ENCODE measurements around the gene CTDSPL. TPM values are rescaled to one million over a fixed set of nuclear protein-coding genes. Genes with fewer than 3 reads are reported as not detected.

CTDSPL gene
- polyA plus RNA-seq, 1 of the 3 experiments (the other 2 are of a cell fraction), result 22.1 TPM

DNA sequence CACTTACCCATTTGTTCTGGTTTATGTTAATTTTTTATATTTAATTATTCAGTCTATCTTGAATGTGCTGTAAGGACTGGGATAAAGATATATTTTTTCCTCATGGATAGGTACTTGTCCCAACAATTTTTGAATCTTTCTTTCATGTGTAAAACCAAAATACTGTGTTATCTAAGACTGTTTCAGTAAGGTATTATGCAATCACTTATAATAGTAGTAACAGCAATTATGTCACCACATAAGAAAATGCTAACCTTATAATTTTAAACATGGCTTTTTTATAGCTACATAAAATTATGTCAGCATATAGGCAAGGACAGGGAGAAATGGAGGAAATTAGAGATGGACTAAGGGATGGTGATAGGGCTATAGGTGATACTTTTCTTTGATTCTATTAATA lies 2.9 kb upstream of the CTDSPL start:
- Histone ChIP-seq H3K27me3 (ENCODE audit: insufficient read depth) (no peaks in the 10 kb centered on the region), H3K36me3 (replicated peaks in 1 of 2; ENCODE audit: control insufficient read depth in 1 of 2, insufficient read depth in 2 of 2, low read length in 1 of 2) (no peaks in the 10 kb centered on the region), H3K4me3 (ENCODE audit: low read depth in 2 of 2, low read length in 1 of 2) (no peak overlapping the region), H2AFZ (ENCODE audit: low read depth) (no peak overlapping the region), H3K9ac (no peak overlapping the region), H3F3A (replicated peaks; ENCODE audit: insufficient read depth) (peaks cover 5% of the 10 kb centered on the region), H3K79me2 (ENCODE audit: insufficient read depth) (peaks cover 39% of the 10 kb centered on the region; the same call in 1 of the 2 replicates), H3K9me2 (no peaks in the 10 kb centered on the region), H3K27ac (ENCODE audit: low read depth in 2 of 2, low read length in 1 of 2) (no peak overlapping the region), H3K9me3 (no peaks in the 10 kb centered on the region), H3K4me2 (no peak overlapping the region), H3K4me1 (ENCODE audit: control insufficient read depth in 1 of 2, insufficient read depth in 2 of 2, low read depth in 1 of 2, low read length in 1 of 2) (peaks cover 15 to 26% of the 10 kb centered on the region in 2 experiments; a peak in 3 of 4 replicates), H4K20me1 (ENCODE audit: insufficient read depth) (peaks cover 9% of the 10 kb centered on the region)
- POLR2A ChIA-PET, result no interaction called here
- DNase-seq, result no peak
- CTCF ChIA-PET, result interaction anchor here (1.3 kb wide), 1 partner anchor 9 kb away, joined by 3 read pairs; no protein-coding TSS in a partner anchor
- TF ChIP-seq TCF12 (IDR thresholded peaks at IDR 0.05) (no peak), FOXJ3 (CRISPR knock-in tag; IDR thresholded peaks at IDR 0.05) (no peak), RFX5 (IDR thresholded peaks at IDR 0.05; ENCODE audit: low read length) (no peak), MEF2A (IDR thresholded peaks at IDR 0.05; ENCODE audit: borderline replicate concordance, low read depth) (no peak), RCOR1 (IDR thresholded peaks at IDR 0.05; ENCODE audit: low read length) (no peak), EZH2phosphoT487 (IDR thresholded peaks at IDR 0.05; ENCODE audit: borderline replicate concordance, low read depth) (no peak), NFIC (IDR thresholded peaks at IDR 0.05; ENCODE audit: borderline replicate concordance) (no peak), GABPA (IDR thresholded peaks at IDR 0.05; ENCODE audit: low read depth) (no peak), SIN3A (IDR thresholded peaks at IDR 0.05; ENCODE audit: borderline replicate concordance, low read depth, low read length) (no peak), SMC3 (IDR thresholded peaks at IDR 0.05; ENCODE audit: low read depth, low read length) (no peak), RAD21 (IDR thresholded peaks at IDR 0.05; ENCODE audit: low read length) (no peak)
- TF ChIP-seq, protein P1, sequence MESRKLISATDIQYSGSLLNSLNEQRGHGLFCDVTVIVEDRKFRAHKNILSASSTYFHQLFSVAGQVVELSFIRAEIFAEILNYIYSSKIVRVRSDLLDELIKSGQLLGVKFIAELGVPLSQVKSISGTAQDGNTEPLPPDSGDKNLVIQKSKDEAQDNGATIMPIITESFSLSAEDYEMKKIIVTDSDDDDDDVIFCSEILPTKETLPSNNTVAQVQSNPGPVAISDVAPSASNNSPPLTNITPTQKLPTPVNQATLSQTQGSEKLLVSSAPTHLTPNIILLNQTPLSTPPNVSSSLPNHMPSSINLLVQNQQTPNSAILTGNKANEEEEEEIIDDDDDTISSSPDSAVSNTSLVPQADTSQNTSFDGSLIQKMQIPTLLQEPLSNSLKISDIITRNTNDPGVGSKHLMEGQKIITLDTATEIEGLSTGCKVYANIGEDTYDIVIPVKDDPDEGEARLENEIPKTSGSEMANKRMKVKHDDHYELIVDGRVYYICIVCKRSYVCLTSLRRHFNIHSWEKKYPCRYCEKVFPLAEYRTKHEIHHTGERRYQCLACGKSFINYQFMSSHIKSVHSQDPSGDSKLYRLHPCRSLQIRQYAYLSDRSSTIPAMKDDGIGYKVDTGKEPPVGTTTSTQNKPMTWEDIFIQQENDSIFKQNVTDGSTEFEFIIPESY (IDR thresholded peaks at IDR 0.05; ENCODE audit: borderline replicate concordance, low read depth), result no peak

DNA sequence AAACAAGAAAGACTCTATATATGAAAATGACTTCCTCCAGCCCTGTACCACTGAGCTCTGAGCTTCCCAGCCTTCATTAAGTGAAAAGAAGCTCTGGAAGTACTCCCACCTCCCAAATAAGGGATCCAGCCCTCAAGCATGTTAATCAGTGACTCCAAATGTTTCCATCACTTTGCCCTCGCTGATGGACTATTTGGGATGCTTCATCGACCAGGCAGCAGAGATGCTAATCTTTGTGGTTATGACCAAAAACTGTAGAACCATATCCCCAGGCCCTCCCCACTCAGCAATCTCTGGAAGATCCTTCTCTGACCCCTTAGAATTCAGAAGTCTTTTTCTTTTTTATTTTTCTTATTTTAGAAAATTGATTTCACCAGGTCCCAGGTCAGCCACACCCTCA lies 2.3 kb upstream of the CTDSPL start:
- TF ChIP-seq YY1 (IDR thresholded peaks at IDR 0.05; ENCODE audit: low read depth) (no peak), GABPA (IDR thresholded peaks at IDR 0.05; ENCODE audit: low read depth) (no peak), NFIC (IDR thresholded peaks at IDR 0.05; ENCODE audit: borderline replicate concordance) (no peak), FOSL2 (IDR thresholded peaks at IDR 0.05; ENCODE audit: borderline replicate concordance, low read depth) (no peak), NRF1 (IDR thresholded peaks at IDR 0.05; ENCODE audit: low read depth, low read length) (no peak), RFX5 (IDR thresholded peaks at IDR 0.05; ENCODE audit: low read length) (no peak), RAD21 (IDR thresholded peaks at IDR 0.05; ENCODE audit: low read length) (no peak), FOXJ3 (CRISPR knock-in tag; IDR thresholded peaks at IDR 0.05) (no peak), RCOR1 (IDR thresholded peaks at IDR 0.05; ENCODE audit: low read length) (no peak)
- TF ChIP-seq, protein P2, sequence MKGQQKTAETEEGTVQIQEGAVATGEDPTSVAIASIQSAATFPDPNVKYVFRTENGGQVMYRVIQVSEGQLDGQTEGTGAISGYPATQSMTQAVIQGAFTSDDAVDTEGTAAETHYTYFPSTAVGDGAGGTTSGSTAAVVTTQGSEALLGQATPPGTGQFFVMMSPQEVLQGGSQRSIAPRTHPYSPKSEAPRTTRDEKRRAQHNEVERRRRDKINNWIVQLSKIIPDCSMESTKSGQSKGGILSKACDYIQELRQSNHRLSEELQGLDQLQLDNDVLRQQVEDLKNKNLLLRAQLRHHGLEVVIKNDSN (IDR thresholded peaks at IDR 0.05; ENCODE audit: borderline replicate concordance, low read depth), result no peak
- TF ChIP-seq, protein P3, sequence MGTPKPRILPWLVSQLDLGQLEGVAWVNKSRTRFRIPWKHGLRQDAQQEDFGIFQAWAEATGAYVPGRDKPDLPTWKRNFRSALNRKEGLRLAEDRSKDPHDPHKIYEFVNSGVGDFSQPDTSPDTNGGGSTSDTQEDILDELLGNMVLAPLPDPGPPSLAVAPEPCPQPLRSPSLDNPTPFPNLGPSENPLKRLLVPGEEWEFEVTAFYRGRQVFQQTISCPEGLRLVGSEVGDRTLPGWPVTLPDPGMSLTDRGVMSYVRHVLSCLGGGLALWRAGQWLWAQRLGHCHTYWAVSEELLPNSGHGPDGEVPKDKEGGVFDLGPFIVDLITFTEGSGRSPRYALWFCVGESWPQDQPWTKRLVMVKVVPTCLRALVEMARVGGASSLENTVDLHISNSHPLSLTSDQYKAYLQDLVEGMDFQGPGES (IDR thresholded peaks at IDR 0.05; ENCODE audit: low read depth, low read length), result no peak
- TF ChIP-seq, protein P1 (IDR thresholded peaks at IDR 0.05; ENCODE audit: borderline replicate concordance, low read depth), result no peak
- ChIA-PET POLR2A (no interaction called here), CTCF (interaction anchor here (1.3 kb wide), 1 partner anchor 10 kb away, joined by 3 read pairs; no protein-coding TSS in a partner anchor)
- no peak for DNase-seq
- no peak overlapping the region for H2AFZ ChIP-seq (ENCODE audit: low read depth)
- no peaks in the 10 kb centered on the region for H3K9me2 ChIP-seq
- H3K9ac ChIP-seq, result no peak overlapping the region
- peaks cover 45% of the 10 kb centered on the region; the same call in 1 of the 2 replicates for H3K79me2 ChIP-seq (ENCODE audit: insufficient read depth)
- no peaks in the 10 kb centered on the region for H3K27me3 ChIP-seq (ENCODE audit: insufficient read depth)
- H4K20me1 ChIP-seq (ENCODE audit: insufficient read depth), result peaks cover 15% of the 10 kb centered on the region
- H3K4me1 ChIP-seq (ENCODE audit: control insufficient read depth in 1 of 2, insufficient read depth in 2 of 2, low read depth in 1 of 2, low read length in 1 of 2), result peaks cover 15 to 32% of the 10 kb centered on the region in 2 experiments
- peak overlapping the region; percentile 61 for H3K4me2 ChIP-seq
- H3K27ac ChIP-seq (ENCODE audit: low read depth in 2 of 2, low read length in 1 of 2), result no peak overlapping the region
- peaks cover 6% of the 10 kb centered on the region for H3F3A ChIP-seq (replicated peaks; ENCODE audit: insufficient read depth)
- no peak overlapping the region for H3K4me3 ChIP-seq (ENCODE audit: low read depth in 2 of 2, low read length in 1 of 2)
- 32% methylated on average over 2 of the region's 2 CpGs for WGBS (ENCODE audit: low lambda C conversion rate)
- H3K9me3 ChIP-seq, result no peaks in the 10 kb centered on the region
- H3K36me3 ChIP-seq (replicated peaks in 1 of 2; ENCODE audit: control insufficient read depth in 1 of 2, insufficient read depth in 2 of 2, low read length in 1 of 2), result no peaks in the 10 kb centered on the region

All from SK-N-SH (cell line).